GM21619 (cell line): Measurements from ENCODE around the gene TXN2.
"Not testable (repeated sequence)": the region's sequence is repeated elsewhere in the genome, so short reads cannot be mapped to it uniquely, and the experiment has no call there.

Experiments
- ATAC-seq: cut with Tn5 transposase; IDR thresholded peaks from one replicate; pipeline ENCODE4 v1.9.1; 2021; ENCODE audit not compliant: unreplicated experiment

TXN2 gene

GRCh38 chr22:36456464-36456845 is 25.0 kb downstream of the TXN2 start:
- ATAC-seq: no peak

- no peak for ATAC-seq
Measured at GRCh38 chr22:36455571-36456463, 25.6 kb downstream of the TXN2 start.

GRCh38 chr22:36454916-36455570 is 26.4 kb downstream of the TXN2 start:
- peak; percentile 61 for ATAC-seq

GRCh38 chr22:36453855-36454378 is 27.5 kb downstream of the TXN2 start:
- no peak for ATAC-seq

GRCh38 chr22:36452978-36453607 is 28.3 kb downstream of the TXN2 start:
- not testable (repeated sequence) for ATAC-seq

GRCh38 chr22:36452250-36452977 is 29.0 kb downstream of the TXN2 start:
- ATAC-seq: no peak

- ATAC-seq: not testable (repeated sequence)
Measured at GRCh38 chr22:36450923-36451322, 30.5 kb downstream of the TXN2 start.

- ATAC-seq: no peak
Measured at GRCh38 chr22:36449596-36450175, 31.8 kb downstream of the TXN2 start.

- no peak for ATAC-seq
Measured at GRCh38 chr22:36447632-36448031, 33.8 kb downstream of the TXN2 start.

GRCh38 chr22:36445158-36445668 is 36.2 kb downstream of the TXN2 start:
- ATAC-seq: no peak

GRCh38 chr22:36443198-36443770 is 38.2 kb downstream of the TXN2 start:
- no peak for ATAC-seq

GRCh38 chr22:36442506-36443197 is 38.8 kb downstream of the TXN2 start:
- ATAC-seq: no peak

GRCh38 chr22:36440429-36441002 is 40.9 kb downstream of the TXN2 start:
- no peak for ATAC-seq

- no peak for ATAC-seq
Measured at GRCh38 chr22:36439481-36440271, 41.8 kb downstream of the TXN2 start.

- no peak for ATAC-seq
Measured at GRCh38 chr22:36435516-36436415, 45.7 kb downstream of the TXN2 start.

- ATAC-seq: no peak
Measured at GRCh38 chr22:36433318-36434231, 47.9 kb downstream of the TXN2 start.
